ENCODE data around the gene CCDC200. TPM values are rescaled to one million over a fixed set of nuclear protein-coding genes. Genes with fewer than 3 reads are reported as not detected.

The CCDC200 gene
- total and polyA plus RNA-seq, 2 of the 13 experiments (the other 11 are each of a cell fraction or from before 2014, with no cell fraction given), result not detected

DNA sequence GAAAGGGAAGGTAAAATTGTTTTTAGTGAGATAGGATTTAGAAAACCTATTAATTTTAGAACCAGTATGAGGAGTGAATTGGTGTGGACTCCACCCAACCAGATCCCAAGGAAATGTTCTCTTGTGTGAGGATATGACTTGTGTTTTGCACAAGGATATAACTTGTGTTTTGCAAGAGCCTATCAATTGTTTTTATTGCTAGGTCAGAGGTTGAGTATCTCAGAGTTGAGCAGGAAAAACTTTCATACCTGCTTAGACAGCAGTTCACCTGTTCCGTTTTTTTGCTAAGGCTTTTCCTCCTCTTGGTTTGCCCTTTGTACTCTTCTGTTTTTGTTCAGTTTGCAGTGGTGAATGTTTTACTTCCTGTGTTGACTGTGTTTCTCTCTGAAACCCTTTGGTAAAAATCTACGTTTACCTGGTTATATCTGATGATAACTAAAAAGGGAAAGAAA, 52.3 kb downstream of the CCDC200 start (continued):
- TF ChIP-seq, protein P1, sequence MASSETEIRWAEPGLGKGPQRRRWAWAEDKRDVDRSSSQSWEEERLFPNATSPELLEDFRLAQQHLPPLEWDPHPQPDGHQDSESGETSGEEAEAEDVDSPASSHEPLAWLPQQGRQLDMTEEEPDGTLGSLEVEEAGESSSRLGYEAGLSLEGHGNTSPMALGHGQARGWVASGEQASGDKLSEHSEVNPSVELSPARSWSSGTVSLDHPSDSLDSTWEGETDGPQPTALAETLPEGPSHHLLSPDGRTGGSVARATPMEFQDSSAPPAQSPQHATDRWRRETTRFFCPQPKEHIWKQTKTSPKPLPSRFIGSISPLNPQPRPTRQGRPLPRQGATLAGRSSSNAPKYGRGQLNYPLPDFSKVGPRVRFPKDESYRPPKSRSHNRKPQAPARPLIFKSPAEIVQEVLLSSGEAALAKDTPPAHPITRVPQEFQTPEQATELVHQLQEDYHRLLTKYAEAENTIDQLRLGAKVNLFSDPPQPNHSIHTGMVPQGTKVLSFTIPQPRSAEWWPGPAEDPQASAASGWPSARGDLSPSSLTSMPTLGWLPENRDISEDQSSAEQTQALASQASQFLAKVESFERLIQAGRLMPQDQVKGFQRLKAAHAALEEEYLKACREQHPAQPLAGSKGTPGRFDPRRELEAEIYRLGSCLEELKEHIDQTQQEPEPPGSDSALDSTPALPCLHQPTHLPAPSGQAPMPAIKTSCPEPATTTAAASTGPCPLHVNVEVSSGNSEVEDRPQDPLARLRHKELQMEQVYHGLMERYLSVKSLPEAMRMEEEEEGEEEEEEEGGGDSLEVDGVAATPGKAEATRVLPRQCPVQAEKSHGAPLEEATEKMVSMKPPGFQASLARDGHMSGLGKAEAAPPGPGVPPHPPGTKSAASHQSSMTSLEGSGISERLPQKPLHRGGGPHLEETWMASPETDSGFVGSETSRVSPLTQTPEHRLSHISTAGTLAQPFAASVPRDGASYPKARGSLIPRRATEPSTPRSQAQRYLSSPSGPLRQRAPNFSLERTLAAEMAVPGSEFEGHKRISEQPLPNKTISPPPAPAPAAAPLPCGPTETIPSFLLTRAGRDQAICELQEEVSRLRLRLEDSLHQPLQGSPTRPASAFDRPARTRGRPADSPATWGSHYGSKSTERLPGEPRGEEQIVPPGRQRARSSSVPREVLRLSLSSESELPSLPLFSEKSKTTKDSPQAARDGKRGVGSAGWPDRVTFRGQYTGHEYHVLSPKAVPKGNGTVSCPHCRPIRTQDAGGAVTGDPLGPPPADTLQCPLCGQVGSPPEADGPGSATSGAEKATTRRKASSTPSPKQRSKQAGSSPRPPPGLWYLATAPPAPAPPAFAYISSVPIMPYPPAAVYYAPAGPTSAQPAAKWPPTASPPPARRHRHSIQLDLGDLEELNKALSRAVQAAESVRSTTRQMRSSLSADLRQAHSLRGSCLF (CRISPR knock-in tag; IDR thresholded peaks at IDR 0.05; ENCODE audit: borderline replicate concordance), result no peak
- TF ChIP-seq, protein P2, sequence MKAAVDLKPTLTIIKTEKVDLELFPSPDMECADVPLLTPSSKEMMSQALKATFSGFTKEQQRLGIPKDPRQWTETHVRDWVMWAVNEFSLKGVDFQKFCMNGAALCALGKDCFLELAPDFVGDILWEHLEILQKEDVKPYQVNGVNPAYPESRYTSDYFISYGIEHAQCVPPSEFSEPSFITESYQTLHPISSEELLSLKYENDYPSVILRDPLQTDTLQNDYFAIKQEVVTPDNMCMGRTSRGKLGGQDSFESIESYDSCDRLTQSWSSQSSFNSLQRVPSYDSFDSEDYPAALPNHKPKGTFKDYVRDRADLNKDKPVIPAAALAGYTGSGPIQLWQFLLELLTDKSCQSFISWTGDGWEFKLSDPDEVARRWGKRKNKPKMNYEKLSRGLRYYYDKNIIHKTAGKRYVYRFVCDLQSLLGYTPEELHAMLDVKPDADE (CRISPR knock-in tag; IDR thresholded peaks at IDR 0.05), result no peak
- no peak for TF ChIP-seq ESRRA (CRISPR knock-in tag; IDR thresholded peaks at IDR 0.05; ENCODE audit: low read depth)
- no peak for TF ChIP-seq ZNF234 (CRISPR knock-in tag; conservative IDR thresholded peaks at IDR 0.05)
- no peak for TF ChIP-seq NFE2L1 (CRISPR knock-in tag; IDR thresholded peaks at IDR 0.05; ENCODE audit: borderline replicate concordance)
- TF ChIP-seq STAT5B (CRISPR knock-in tag; IDR thresholded peaks at IDR 0.05), result no peak
- TF ChIP-seq, protein P3, sequence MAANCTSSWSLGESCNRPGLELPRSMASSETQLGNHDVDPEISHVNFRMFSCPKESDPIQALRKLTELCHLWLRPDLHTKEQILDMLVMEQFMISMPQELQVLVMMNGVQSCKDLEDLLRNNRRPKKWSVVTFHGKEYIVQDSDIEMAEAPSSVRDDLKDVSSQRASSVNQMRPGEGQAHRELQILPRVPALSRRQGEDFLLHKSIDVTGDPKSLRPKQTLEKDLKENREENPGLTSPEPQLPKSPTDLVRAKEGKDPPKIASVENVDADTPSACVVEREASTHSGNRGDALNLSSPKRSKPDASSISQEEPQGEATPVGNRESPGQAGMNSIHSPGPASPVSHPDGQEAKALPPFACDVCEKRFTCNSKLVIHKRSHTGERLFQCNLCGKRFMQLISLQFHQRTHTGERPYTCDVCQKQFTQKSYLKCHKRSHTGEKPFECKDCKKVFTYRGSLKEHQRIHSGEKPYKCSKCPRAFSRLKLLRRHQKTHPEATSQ (CRISPR knock-in tag; IDR thresholded peaks at IDR 0.05; ENCODE audit: borderline replicate concordance), result no peak
- no peak for TF ChIP-seq SOX13 (IDR thresholded peaks at IDR 0.05)
- peak in 1 of 2 experiments; percentile 80; a peak in 2 of 4 replicates for TF ChIP-seq SOX13 (CRISPR knock-in tag; conservative IDR thresholded peaks at IDR 0.05 in 1 of 2, IDR thresholded peaks at IDR 0.05 in 1 of 2)
- peak; percentile 53; the same call in 1 of the 2 replicates for TF ChIP-seq KDM5A (IDR thresholded peaks at IDR 0.05; ENCODE audit: borderline replicate concordance, low read length)
- 0 out of 2 replicates have a peak, but pooled peaks have one; percentile 36 for TF ChIP-seq RBFOX2 (IDR thresholded peaks at IDR 0.05; ENCODE audit: low read depth, low read length)
- TF ChIP-seq, protein P4, sequence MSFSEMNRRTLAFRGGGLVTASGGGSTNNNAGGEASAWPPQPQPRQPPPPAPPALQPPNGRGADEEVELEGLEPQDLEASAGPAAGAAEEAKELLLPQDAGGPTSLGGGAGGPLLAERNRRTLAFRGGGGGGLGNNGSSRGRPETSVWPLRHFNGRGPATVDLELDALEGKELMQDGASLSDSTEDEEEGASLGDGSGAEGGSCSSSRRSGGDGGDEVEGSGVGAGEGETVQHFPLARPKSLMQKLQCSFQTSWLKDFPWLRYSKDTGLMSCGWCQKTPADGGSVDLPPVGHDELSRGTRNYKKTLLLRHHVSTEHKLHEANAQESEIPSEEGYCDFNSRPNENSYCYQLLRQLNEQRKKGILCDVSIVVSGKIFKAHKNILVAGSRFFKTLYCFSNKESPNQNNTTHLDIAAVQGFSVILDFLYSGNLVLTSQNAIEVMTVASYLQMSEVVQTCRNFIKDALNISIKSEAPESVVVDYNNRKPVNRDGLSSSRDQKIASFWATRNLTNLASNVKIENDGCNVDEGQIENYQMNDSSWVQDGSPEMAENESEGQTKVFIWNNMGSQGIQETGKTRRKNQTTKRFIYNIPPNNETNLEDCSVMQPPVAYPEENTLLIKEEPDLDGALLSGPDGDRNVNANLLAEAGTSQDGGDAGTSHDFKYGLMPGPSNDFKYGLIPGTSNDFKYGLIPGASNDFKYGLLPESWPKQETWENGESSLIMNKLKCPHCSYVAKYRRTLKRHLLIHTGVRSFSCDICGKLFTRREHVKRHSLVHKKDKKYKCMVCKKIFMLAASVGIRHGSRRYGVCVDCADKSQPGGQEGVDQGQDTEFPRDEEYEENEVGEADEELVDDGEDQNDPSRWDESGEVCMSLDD (CRISPR knock-in tag; IDR thresholded peaks at IDR 0.05; ENCODE audit: borderline replicate concordance), result no peak
- TF ChIP-seq ZBTB7A (CRISPR knock-in tag; IDR thresholded peaks at IDR 0.05), result no peak
- no peak for TF ChIP-seq ZSCAN9 (CRISPR knock-in tag; IDR thresholded peaks at IDR 0.05; ENCODE audit: borderline replicate concordance)
- no peak for TF ChIP-seq ZNF605 (CRISPR knock-in tag; IDR thresholded peaks at IDR 0.05)
- peak; percentile 66; the same call in 1 of the 2 replicates for TF ChIP-seq ERF (CRISPR knock-in tag; IDR thresholded peaks at IDR 0.05)
- no peak for TF ChIP-seq MAFG (CRISPR knock-in tag; IDR thresholded peaks at IDR 0.05)

Measured in HepG2 (cell line).